A673 (cell line): Measurements from ENCODE around the gene ITPKB. TPM values are rescaled to one million over a fixed set of nuclear protein-coding genes. Genes with fewer than 3 reads are reported as not detected.

Experiments used
- BruUV-seq: library from RNA; stranded (reverse); fragments of 400-500 nt; replicated peaks from 2 replicates; lab custom pipeline; 2021; lab: Mats Ljungman, UMichigan
- CTCF ChIA-PET: fragments of 300-600 bp; sonication (Branson Sonifier 250); formaldehyde crosslinking; loops from one replicate; lab custom pipeline; 2022; ENCODE audit warnings: antibody characterized with exemption; lab: Charles Lee
- POLR2A ChIA-PET: fragments of 300-600 bp; sonication (Branson Sonifier 250); formaldehyde crosslinking; loops from one replicate; lab custom pipeline; 2022; ENCODE audit warnings: antibody characterized with exemption; ENCODE audit not compliant: low non-redundant PET; lab: Charles Lee
- DNase-seq: peaks from one replicate; pipeline ENCODE4 v3.0.0-alpha.2; 2015; ENCODE audit warnings: low spot score
- H3K27ac ChIP-seq: fragments of 200-600 bp; sonication (generic); 2 replicates; pipeline ENCODE4 v1.5.1; 2016; ENCODE audit warnings: mixed run types, low read depth, mild to moderate bottlenecking, mixed read lengths, antibody characterized with exemption, low read length; ENCODE audit not compliant: poor library complexity, severe bottlenecking
- H3K27me3 ChIP-seq: fragments of 200-600 bp; sonication (generic); replicated peaks from 2 replicates; pipeline ENCODE4 v1.6.1; 2017; ENCODE audit warnings: mixed run types, low read depth, mild to moderate bottlenecking, mixed read lengths, antibody characterized with exemption, low read length; ENCODE audit not compliant: insufficient read depth, poor library complexity
- H3K36me3 ChIP-seq: fragments of 200-600 bp; sonication (generic); 2 replicates; pipeline ENCODE4 v1.6.1; 2016; ENCODE audit warnings: mixed run types, mild to moderate bottlenecking, mixed read lengths, antibody characterized with exemption, low read length; ENCODE audit not compliant: insufficient read depth, poor library complexity, severe bottlenecking
- H3K4me1 ChIP-seq: fragments of 200-600 bp; sonication (generic); 2 replicates; pipeline ENCODE4 v1.6.1; 2017; ENCODE audit warnings: mixed run types, mild to moderate bottlenecking, mixed read lengths, antibody characterized with exemption, low read length; ENCODE audit not compliant: insufficient read depth, poor library complexity, severe bottlenecking
- H3K4me3 ChIP-seq: fragments of 200-600 bp; sonication (generic); 2 replicates; pipeline ENCODE4 v1.5.1; 2016; ENCODE audit warnings: low read depth, mixed run types, mild to moderate bottlenecking, mixed read lengths, low read length; ENCODE audit not compliant: poor library complexity, severe bottlenecking
- H3K9me3 ChIP-seq: fragments of 200-600 bp; sonication (generic); 2 replicates; pipeline ENCODE4 v1.6.1; 2016; ENCODE audit warnings: mixed run types, low read depth, mild to moderate bottlenecking, mixed read lengths, antibody characterized with exemption, low read length; ENCODE audit not compliant: poor library complexity, severe bottlenecking
- EZH2 ChIP-seq: fragments of 200-600 bp; sonication (generic); IDR thresholded peaks from 2 replicates; pipeline ENCODE4 v1.6.1; 2017; ENCODE audit warnings: borderline replicate concordance, low read depth, mild to moderate bottlenecking, mixed read lengths, antibody characterized with exemption, low read length; ENCODE audit not compliant: poor library complexity, severe bottlenecking
- intact Hi-C: fragments of 100-400 bp; cut with micrococcal nuclease; formaldehyde crosslinking; loops from one replicate; pipeline ENCODE4 v1.10.0; 2022; ENCODE audit not compliant: unreplicated experiment
- total RNA-seq: library from RNA; stranded (reverse); gene quantifications from 2 replicates; pipeline ENCODE4 v1.2.3, GENCODE V29; 2021
- TF ChIP-seq, protein P1 (sequence below): fragments of 300-800, 200-600 bp; sonication (generic); conservative IDR thresholded peaks from 2 replicates; pipeline ENCODE4 v1.5.1; 2017; ENCODE audit warnings: low read depth, mild to moderate bottlenecking, antibody characterized with exemption, low read length, moderate library complexity, mixed read lengths

Gene ITPKB
- total RNA-seq, 1 experiment from 2014 or later, result 14.1 TPM

GRCh38 chr1:226611301-226611700 is 127.8 kb downstream of the ITPKB start:
- intact Hi-C loops, result no loop called here
- H3K4me3 ChIP-seq, result no peak overlapping the region
- H3K27me3 ChIP-seq, result no peaks in the 10 kb centered on the region
- H3K9me3 ChIP-seq, result no peaks in the 10 kb centered on the region
- TF ChIP-seq EZH2, result no peak
- TF ChIP-seq, protein P1, sequence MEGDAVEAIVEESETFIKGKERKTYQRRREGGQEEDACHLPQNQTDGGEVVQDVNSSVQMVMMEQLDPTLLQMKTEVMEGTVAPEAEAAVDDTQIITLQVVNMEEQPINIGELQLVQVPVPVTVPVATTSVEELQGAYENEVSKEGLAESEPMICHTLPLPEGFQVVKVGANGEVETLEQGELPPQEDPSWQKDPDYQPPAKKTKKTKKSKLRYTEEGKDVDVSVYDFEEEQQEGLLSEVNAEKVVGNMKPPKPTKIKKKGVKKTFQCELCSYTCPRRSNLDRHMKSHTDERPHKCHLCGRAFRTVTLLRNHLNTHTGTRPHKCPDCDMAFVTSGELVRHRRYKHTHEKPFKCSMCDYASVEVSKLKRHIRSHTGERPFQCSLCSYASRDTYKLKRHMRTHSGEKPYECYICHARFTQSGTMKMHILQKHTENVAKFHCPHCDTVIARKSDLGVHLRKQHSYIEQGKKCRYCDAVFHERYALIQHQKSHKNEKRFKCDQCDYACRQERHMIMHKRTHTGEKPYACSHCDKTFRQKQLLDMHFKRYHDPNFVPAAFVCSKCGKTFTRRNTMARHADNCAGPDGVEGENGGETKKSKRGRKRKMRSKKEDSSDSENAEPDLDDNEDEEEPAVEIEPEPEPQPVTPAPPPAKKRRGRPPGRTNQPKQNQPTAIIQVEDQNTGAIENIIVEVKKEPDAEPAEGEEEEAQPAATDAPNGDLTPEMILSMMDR, result no peak
- BruUV-seq, result no TSS peak
- ChIA-PET CTCF (no interaction called here), POLR2A (no interaction called here)
- no peaks in the 10 kb centered on the region for H3K4me1 ChIP-seq
- no peaks in the 10 kb centered on the region for H3K36me3 ChIP-seq
- H3K27ac ChIP-seq, result no peak overlapping the region
- DNase-seq, result no peak

- DNase-seq, result no peak
- Histone ChIP-seq H3K4me1 (no peaks in the 10 kb centered on the region), H3K4me3 (no peak overlapping the region), H3K36me3 (no peaks in the 10 kb centered on the region), H3K27ac (no peak overlapping the region), H3K9me3 (no peaks in the 10 kb centered on the region), H3K27me3 (no peaks in the 10 kb centered on the region)
- TF ChIP-seq, protein P1, result no peak
- no peak for TF ChIP-seq EZH2
- ChIA-PET POLR2A (no interaction called here), CTCF (no interaction called here)
- BruUV-seq, result no TSS peak
- intact Hi-C loops, result no loop called here
Observed at GRCh38 chr1:226610671-226611070, 128.4 kb downstream of the ITPKB start.

DNA sequence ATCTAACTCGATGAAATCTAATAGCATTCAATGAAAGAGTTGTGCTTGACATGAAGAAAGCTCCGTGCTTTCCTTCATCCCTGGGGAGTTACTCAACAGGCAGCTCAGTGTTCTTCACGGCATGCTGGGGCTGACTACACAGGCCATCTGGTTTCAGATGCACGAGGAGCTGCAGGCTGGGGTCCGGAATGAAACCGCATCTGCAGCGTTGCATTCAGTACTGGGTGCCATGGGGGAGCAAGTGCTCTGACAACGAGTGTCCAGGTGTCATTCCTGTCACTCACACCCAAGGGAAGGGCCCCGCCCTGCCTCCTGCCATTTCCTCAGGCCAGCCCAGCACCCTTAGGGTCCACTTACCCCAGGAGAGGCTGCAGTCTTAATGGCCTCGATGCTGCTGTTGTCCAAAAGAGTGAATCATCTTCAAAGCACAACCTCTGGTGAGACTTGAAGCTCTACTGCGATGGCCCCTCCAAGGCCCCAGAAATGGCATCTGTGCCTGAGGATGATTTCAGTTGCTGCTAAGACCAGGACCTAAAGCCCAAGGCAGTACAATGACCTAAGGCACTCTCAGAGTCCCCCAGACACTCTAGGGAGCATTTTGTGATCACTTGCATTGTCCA is 129.1 kb downstream of the ITPKB start:
- Histone ChIP-seq H3K27me3 (no peaks in the 10 kb centered on the region), H3K27ac (no peak overlapping the region), H3K36me3 (no peaks in the 10 kb centered on the region), H3K9me3 (no peaks in the 10 kb centered on the region), H3K4me3 (no peak overlapping the region), H3K4me1 (no peaks in the 10 kb centered on the region)
- TF ChIP-seq, protein P1, result no peak
- TF ChIP-seq EZH2, result no peak
- CTCF ChIA-PET, result interaction anchor here (1.2 kb wide), 1 partner anchor 9 kb away, joined by 3 read pairs; no protein-coding TSS in a partner anchor
- no peak for DNase-seq
- POLR2A ChIA-PET, result no interaction called here
- no TSS peak for BruUV-seq
- intact Hi-C loops, result loop anchor here (2.0 kb wide), 1 partner anchor 63 kb away; no protein-coding TSS in a partner anchor
